Stimulated activated CD4-positive, alpha-beta T cell treated with anti-CD3 and anti-CD28 coated beads, Interleukin-12 subunit alpha, Interleukin-12 subunit beta, amount 100 ng/mL, for 4 hours (primary cell): Measurements from ENCODE around the gene REV3L.
"Not testable (repeated sequence)": the region's sequence is repeated elsewhere in the genome, so short reads cannot be mapped to it uniquely, and the experiment has no call there.

ENCODE experiments used
- DNase-seq: peaks from one replicate; pipeline ENCODE4 v3.0.0-alpha.2; 2020

Gene REV3L

GRCh38 chr6:111356551-111356950, 126.5 kb downstream of the REV3L start:
- DNase-seq, result no peak

GRCh38 chr6:111354758-111355555, 128.1 kb downstream of the REV3L start:
- DNase-seq, result no peak

- DNase-seq, result no peak
Observed at GRCh38 chr6:111353912-111354462, 129.0 kb downstream of the REV3L start.

- DNase-seq, result no peak
Observed at GRCh38 chr6:111347589-111347988, 135.4 kb downstream of the REV3L start.

- no peak for DNase-seq
Observed at GRCh38 chr6:111342913-111343312, 140.1 kb downstream of the REV3L start.

GRCh38 chr6:111339294-111339693, 143.7 kb downstream of the REV3L start:
- no peak for DNase-seq

GRCh38 chr6:111338843-111339242, 144.2 kb downstream of the REV3L start:
- no peak for DNase-seq

GRCh38 chr6:111337829-111338236, 145.2 kb downstream of the REV3L start:
- DNase-seq, result no peak

GRCh38 chr6:111329882-111330633, 153.0 kb downstream of the REV3L start:
- no peak for DNase-seq

- no peak for DNase-seq
Observed at GRCh38 chr6:111326563-111326962, 156.5 kb downstream of the REV3L start.

GRCh38 chr6:111322145-111322544, 160.9 kb downstream of the REV3L start:
- no peak for DNase-seq

GRCh38 chr6:111307950-111308349, 175.1 kb downstream of the REV3L start:
- DNase-seq, result not testable (repeated sequence)

GRCh38 chr6:111307275-111307858, 175.7 kb downstream of the REV3L start:
- DNase-seq, result no peak

GRCh38 chr6:111306104-111306888, 176.7 kb downstream of the REV3L start:
- DNase-seq, result no peak

GRCh38 chr6:111301946-111302345, 181.1 kb downstream of the REV3L start:
- DNase-seq, result no peak

GRCh38 chr6:111300938-111301800, 181.8 kb downstream of the REV3L start:
- DNase-seq, result not testable (repeated sequence)

GRCh38 chr6:111297776-111298175, 185.2 kb downstream of the REV3L start:
- DNase-seq, result no peak

- DNase-seq, result no peak
Observed at GRCh38 chr6:111294374-111294967, 188.5 kb downstream of the REV3L start.

GRCh38 chr6:111291336-111292259, 191.4 kb downstream of the REV3L start:
- DNase-seq, result no peak
